GM13976 (cell line): Measurements from ENCODE around the gene PRKCH.

Experiments used
- DNase-seq: peaks from one replicate; pipeline ENCODE4 v3.0.0; 2012; ENCODE audit warnings: low spot score
- in situ Hi-C: fragments of 300-500 bp; cut with MboI; formaldehyde crosslinking; loops from one replicate; pipeline ENCODE4 v1.12.0; 2022; ENCODE audit warnings: low sequenced_read_pairs, mixed read lengths, inconsistent platforms; ENCODE audit not compliant: unreplicated experiment
- TF ChIP-seq, protein P1 (sequence below): IDR thresholded peaks from 2 replicates; pipeline ENCODE4 v1.5.1; 2012; ENCODE audit warnings: borderline replicate concordance, mild to moderate bottlenecking; ENCODE audit not compliant: insufficient read depth; ENCODE audit errors: extremely low read depth, missing control alignments, control extremely low read depth

The PRKCH gene

DNA sequence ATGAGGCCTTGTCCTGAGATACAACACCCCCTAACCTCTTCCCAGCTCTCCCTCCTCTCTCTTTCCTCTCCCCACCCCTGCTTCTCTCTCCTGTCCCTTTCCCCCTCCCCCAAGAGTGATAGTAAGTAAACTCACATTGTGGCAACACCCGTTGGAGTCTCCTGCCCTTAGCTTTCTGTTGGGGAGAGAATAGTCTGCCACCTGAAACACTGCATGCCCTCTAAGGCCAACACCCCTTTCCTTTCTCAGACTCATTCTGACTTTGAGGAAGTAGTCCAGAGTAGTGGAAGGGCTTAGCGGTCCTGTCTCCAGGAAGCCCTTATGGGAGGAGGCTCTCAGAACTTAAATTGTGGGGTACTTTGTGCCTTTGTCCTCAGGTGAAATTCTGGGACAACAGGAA, 95.2 kb downstream of the PRKCH start:
- in situ Hi-C loops: no loop called here
- DNase-seq: no peak
- TF ChIP-seq, protein P1, sequence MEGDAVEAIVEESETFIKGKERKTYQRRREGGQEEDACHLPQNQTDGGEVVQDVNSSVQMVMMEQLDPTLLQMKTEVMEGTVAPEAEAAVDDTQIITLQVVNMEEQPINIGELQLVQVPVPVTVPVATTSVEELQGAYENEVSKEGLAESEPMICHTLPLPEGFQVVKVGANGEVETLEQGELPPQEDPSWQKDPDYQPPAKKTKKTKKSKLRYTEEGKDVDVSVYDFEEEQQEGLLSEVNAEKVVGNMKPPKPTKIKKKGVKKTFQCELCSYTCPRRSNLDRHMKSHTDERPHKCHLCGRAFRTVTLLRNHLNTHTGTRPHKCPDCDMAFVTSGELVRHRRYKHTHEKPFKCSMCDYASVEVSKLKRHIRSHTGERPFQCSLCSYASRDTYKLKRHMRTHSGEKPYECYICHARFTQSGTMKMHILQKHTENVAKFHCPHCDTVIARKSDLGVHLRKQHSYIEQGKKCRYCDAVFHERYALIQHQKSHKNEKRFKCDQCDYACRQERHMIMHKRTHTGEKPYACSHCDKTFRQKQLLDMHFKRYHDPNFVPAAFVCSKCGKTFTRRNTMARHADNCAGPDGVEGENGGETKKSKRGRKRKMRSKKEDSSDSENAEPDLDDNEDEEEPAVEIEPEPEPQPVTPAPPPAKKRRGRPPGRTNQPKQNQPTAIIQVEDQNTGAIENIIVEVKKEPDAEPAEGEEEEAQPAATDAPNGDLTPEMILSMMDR: no peak

DNA sequence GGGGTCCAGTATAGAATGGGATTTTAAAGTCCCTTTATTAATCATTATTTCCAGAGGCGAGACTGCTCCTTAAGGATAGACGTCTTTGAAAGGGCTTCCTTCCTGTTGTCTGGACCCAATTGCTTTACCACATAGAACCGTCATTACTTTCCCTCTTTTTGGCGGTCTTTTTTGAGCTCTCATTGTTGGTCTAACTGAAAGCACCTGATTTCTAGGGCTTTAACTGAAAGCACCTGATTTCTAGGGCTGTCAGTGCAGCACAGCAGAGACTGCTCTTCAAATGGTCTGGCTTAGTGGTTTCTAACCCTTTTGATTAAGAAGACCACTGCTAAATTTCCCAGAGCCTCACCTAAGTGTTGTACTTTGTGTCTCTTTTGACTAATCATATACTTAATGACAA, 95.8 kb downstream of the PRKCH start:
- TF ChIP-seq, protein P1: no peak
- in situ Hi-C loops: no loop called here
- no peak for DNase-seq

DNA sequence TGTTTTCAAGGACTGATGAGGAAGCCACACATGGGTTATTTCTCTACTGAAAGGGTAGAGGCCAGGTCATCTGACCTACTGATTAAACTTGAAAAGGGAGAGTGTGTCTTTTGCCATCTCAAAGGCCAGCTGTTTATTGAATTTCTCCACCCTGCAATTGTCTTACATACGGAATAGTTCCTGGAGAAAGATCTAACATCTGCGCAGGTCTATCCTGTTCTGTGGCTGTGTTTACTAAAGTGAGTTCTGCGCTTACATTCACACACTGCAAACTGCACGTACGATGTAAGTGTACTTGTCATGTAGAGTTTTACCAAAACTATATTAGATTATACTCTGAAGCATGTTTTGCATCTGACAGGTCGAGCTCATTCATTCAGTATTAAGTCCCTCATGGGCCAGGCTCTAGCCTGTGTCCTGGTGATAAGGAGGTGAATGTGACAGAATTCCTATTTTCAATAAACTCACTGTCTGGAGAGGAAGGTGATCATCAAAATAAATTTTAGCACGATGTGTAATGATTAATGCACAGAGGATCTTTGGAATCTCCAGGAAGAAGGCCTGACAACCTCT, 96.6 kb downstream of the PRKCH start:
- in situ Hi-C loops: no loop called here
- no peak for DNase-seq
- TF ChIP-seq, protein P1: no peak

DNA sequence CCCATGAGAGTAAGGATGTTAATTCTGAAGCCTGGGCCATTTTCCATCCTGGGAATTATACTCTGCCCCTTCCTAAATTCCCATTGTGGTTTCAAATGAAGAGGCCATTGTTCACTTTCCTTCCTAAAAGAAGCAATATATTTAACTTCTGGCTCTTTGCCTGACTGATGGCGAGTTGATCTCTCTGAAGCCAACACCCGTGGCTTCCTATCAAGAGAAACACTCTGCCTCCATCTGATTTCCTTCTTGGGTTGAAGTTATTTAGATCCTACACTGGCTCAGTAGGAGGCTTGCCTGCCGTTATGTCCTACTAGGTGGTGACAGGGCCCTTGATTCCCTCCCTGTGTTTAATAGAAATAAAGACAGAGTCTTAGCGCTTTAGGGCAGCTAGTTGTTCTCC, 97.4 kb downstream of the PRKCH start:
- TF ChIP-seq, protein P1: no peak

DNA sequence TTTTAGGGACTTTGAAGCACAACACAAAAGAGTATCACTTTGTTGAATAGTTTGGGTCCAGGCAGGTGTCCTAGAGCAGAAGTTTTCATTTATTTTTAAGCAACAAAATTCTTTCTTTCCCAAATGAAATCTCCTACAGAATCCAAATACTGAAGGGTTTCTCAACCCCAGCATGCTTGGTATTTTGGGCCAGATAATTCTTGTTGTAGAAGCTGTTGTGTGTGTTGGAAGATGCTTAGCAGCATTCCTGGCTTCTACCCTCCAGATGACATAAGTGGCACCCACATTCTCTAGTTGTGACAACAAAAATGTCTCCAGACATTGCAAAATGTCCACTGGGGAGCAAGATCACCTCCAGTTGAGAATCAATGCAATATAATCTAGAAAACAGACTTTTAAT, 97.8 kb downstream of the PRKCH start:
- TF ChIP-seq, protein P1: no peak
- DNase-seq: no peak
- in situ Hi-C loops: no loop called here

More for the DNA sequence above, 97.4 kb downstream of the PRKCH start:
- in situ Hi-C loops: no loop called here
- no peak for DNase-seq

DNA sequence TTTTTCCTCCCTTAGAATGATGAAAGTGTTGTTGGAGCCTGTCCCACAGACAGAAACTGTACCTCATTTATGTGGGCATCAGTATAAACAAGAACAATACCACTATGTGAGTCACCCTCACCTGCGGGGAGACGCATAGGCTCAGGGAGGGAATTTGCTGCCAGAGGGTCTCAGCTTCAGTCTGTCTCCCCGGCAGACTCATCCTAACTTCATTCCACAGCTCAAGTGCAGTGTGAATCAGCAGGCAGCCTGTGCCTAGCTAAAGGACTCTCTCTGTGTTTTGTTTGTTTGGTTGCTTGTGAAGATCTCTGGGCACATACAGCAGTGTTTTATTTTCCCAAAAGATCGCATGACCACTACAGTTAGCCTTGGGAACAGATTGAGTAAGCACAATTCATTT, 98.9 kb downstream of the PRKCH start:
- DNase-seq: no peak
- in situ Hi-C loops: no loop called here

More for the DNA sequence above, 98.9 kb downstream of the PRKCH start:
- TF ChIP-seq, protein P1: no peak
